ENCODE results near the gene ZNF664.

GRCh38 chr12:124011435-124012115 is 38.6 kb downstream of the ZNF664 start:
- no peak for TF ChIP-seq EZH2 (IDR thresholded peaks at IDR 0.05; ENCODE audit: insufficient read depth, poor library complexity, severe bottlenecking)
- no peak for TF ChIP-seq EZH2phosphoT487 (IDR thresholded peaks at IDR 0.05; ENCODE audit: insufficient read depth, low read depth)

Data from GM23248 (cell line).